Measurements from ENCODE around the gene NQO2. TPM values are rescaled to one million over a fixed set of nuclear protein-coding genes. Genes with fewer than 3 reads are reported as not detected.

The NQO2 gene
- total RNA-seq, 3 donors from 2014 or later (not counting 1 experiment from before 2014, with no cell fraction given) = 13.1 to 21.7 (median 16.2) TPM

GRCh38 chr6:2979819-2980464, 19.8 kb upstream of the NQO2 start:
- Mint-ChIP-seq H3K27ac (no peak overlapping the region), H3K27me3 (ENCODE audit: low read depth in 2 of 2) (peaks cover 0 to 9% of the 10 kb centered on the region in 2 donors), H3K9me3 (no peaks in the 10 kb centered on the region), H3K4me3 (no peak overlapping the region), H3K4me1 (peaks cover 4 to 11% of the 10 kb centered on the region in 2 donors), H3K36me3 (no peaks in the 10 kb centered on the region)
- Histone ChIP-seq H3K27me3 (ENCODE audit: control insufficient read depth, insufficient read depth, low read length) (no peaks in the 10 kb centered on the region), H3K36me3 (ENCODE audit: control insufficient read depth, insufficient read depth, low read length) (no peaks in the 10 kb centered on the region), H3K27ac (ENCODE audit: low read length) (no peak overlapping the region), H3K4me1 (ENCODE audit: control insufficient read depth, insufficient read depth, low read length) (no peaks in the 10 kb centered on the region), H3K4me3 (ENCODE audit: low read length) (no peak overlapping the region), H3K9me3 (ENCODE audit: control insufficient read depth, insufficient read depth, low read length) (no peaks in the 10 kb centered on the region)
- no peak for TF ChIP-seq CTCF (IDR thresholded peaks at IDR 0.05)
- intact Hi-C loops (cut with micrococcal nuclease) = no loop called here
- DNase-seq (no peak), ATAC-seq (no peak)
- WGBS (ENCODE audit: insufficient coverage) = 72% methylated on average over 2 of the region's 2 CpGs

GRCh38 chr6:2980465-2980855, 19.2 kb upstream of the NQO2 start:
- Histone ChIP-seq H3K27me3 (ENCODE audit: control insufficient read depth, insufficient read depth, low read length) (no peaks in the 10 kb centered on the region), H3K9me3 (ENCODE audit: control insufficient read depth, insufficient read depth, low read length) (no peaks in the 10 kb centered on the region), H3K4me3 (ENCODE audit: low read length) (no peak overlapping the region), H3K36me3 (ENCODE audit: control insufficient read depth, insufficient read depth, low read length) (no peaks in the 10 kb centered on the region), H3K27ac (ENCODE audit: low read length) (no peak overlapping the region), H3K4me1 (ENCODE audit: control insufficient read depth, insufficient read depth, low read length) (no peaks in the 10 kb centered on the region)
- Mint-ChIP-seq H3K4me1 (peaks cover 4 to 11% of the 10 kb centered on the region in 2 donors), H3K4me3 (no peak overlapping the region), H3K36me3 (no peaks in the 10 kb centered on the region), H3K9me3 (no peaks in the 10 kb centered on the region), H3K27ac (no peak overlapping the region), H3K27me3 (ENCODE audit: low read depth in 2 of 2) (peaks cover 0 to 9% of the 10 kb centered on the region in 2 donors)
- DNase-seq (no peak), ATAC-seq (no peak)
- intact Hi-C loops (cut with micrococcal nuclease) = no loop called here
- 88% methylated on average over 3 of the region's 3 CpGs for WGBS (ENCODE audit: insufficient coverage)
- TF ChIP-seq CTCF (IDR thresholded peaks at IDR 0.05) = no peak

GRCh38 chr6:2982426-2983117, 17.1 kb upstream of the NQO2 start:
- Mint-ChIP-seq H3K4me3 (no peak overlapping the region), H3K9me3 (no peaks in the 10 kb centered on the region), H3K36me3 (no peaks in the 10 kb centered on the region), H3K27me3 (ENCODE audit: low read depth in 2 of 2) (peaks cover 0 to 9% of the 10 kb centered on the region in 2 donors), H3K27ac (no peak overlapping the region), H3K4me1 (peaks cover 6% of the 10 kb centered on the region in 2 donors)
- Histone ChIP-seq H3K4me3 (ENCODE audit: low read length) (no peak overlapping the region), H3K9me3 (ENCODE audit: control insufficient read depth, insufficient read depth, low read length) (no peaks in the 10 kb centered on the region), H3K4me1 (ENCODE audit: control insufficient read depth, insufficient read depth, low read length) (peaks cover 6% of the 10 kb centered on the region), H3K27me3 (ENCODE audit: control insufficient read depth, insufficient read depth, low read length) (no peaks in the 10 kb centered on the region), H3K36me3 (ENCODE audit: control insufficient read depth, insufficient read depth, low read length) (no peaks in the 10 kb centered on the region), H3K27ac (ENCODE audit: low read length) (no peak overlapping the region)
- ATAC-seq = no peak
- 87% methylated on average over 4 of the region's 4 CpGs for WGBS (ENCODE audit: insufficient coverage)
- DNase-seq = no peak
- TF ChIP-seq CTCF (IDR thresholded peaks at IDR 0.05) = no peak
- intact Hi-C loops (cut with micrococcal nuclease) = no loop called here
